GM23338 (cell line): Measurements from ENCODE around the gene TIGAR. TPM values are rescaled to one million over a fixed set of nuclear protein-coding genes. Genes with fewer than 3 reads are reported as not detected.

Experiments
- ATAC-seq: fragments of 200-7000 bp; cut with Tn5 transposase; 3 replicates; pipeline ENCODE4 v1.9.1; 2020
- DNase-seq: peaks from one replicate; pipeline ENCODE4 v3.0.0-alpha.2; 2015; ENCODE audit warnings: low spot score
- H2AFZ ChIP-seq: fragments of 200-600 bp; sonication (generic); 2 replicates; pipeline ENCODE4 v1.8.0; 2016; ENCODE audit warnings: antibody characterized with exemption, mild to moderate bottlenecking, moderate library complexity
- H3F3A ChIP-seq: fragments of 200-600 bp; sonication (generic); replicated peaks from 2 replicates; pipeline ENCODE4 v1.8.0; 2017; ENCODE audit warnings: antibody characterized with exemption, mixed run types, low read depth
- H3K27ac ChIP-seq: fragments of 200-600 bp; sonication (generic); 2 replicates; pipeline ENCODE4 v1.6.1; 2016; ENCODE audit warnings: low read depth
- H3K27me3 ChIP-seq: fragments of 200-600 bp; sonication (generic); 2 replicates; pipeline ENCODE4 v1.8.0; 2016; ENCODE audit warnings: mild to moderate bottlenecking, mixed run types, moderate library complexity; ENCODE audit not compliant: insufficient read depth
- H3K36me3 ChIP-seq: fragments of 200-600 bp; sonication (generic); 2 replicates; pipeline ENCODE4 v1.8.0; 2016; ENCODE audit warnings: mild to moderate bottlenecking; ENCODE audit not compliant: insufficient read depth
- H3K4me1 ChIP-seq: fragments of 200-600 bp; sonication (generic); 2 replicates; pipeline ENCODE4 v1.8.0; 2016; ENCODE audit warnings: mild to moderate bottlenecking, moderate library complexity; ENCODE audit not compliant: insufficient read depth
- H3K4me2 ChIP-seq: fragments of 200-600 bp; sonication (generic); 2 replicates; pipeline ENCODE4 v1.7.1; 2017; ENCODE audit warnings: mixed run types
- H3K4me3 ChIP-seq: fragments of 200-600 bp; sonication (generic); 2 replicates; pipeline ENCODE4 v1.6.1; 2016; ENCODE audit warnings: mixed run types
- H3K79me2 ChIP-seq: fragments of 200-600 bp; sonication (generic); replicated peaks from 2 replicates; pipeline ENCODE4 v1.8.0; 2017; ENCODE audit warnings: mild to moderate bottlenecking; ENCODE audit not compliant: insufficient read depth
- H3K9me2 ChIP-seq: fragments of 200-600 bp; sonication (generic); 2 replicates; pipeline ENCODE4 v1.8.0; 2017; ENCODE audit not compliant: insufficient read depth
- H4K20me1 ChIP-seq: fragments of 200-600 bp; sonication (generic); replicated peaks from 2 replicates; pipeline ENCODE4 v1.8.0; 2017; ENCODE audit warnings: mild to moderate bottlenecking; ENCODE audit not compliant: insufficient read depth
- H3K27ac Mint-ChIP-seq: 2 replicates; pipeline ENCODE4 v1.8.0; 2020; ENCODE audit warnings: inconsistent platforms, mild to moderate bottlenecking, moderate library complexity, mixed read lengths
- H3K27me3 Mint-ChIP-seq: 3 replicates; pipeline ENCODE4 v1.8.0; 2022; ENCODE audit warnings: low read depth, mild to moderate bottlenecking, moderate library complexity, mixed read lengths, inconsistent platforms; ENCODE audit not compliant: insufficient read depth, poor library complexity
- H3K36me3 Mint-ChIP-seq: 3 replicates; pipeline ENCODE4 v1.8.0; 2021; ENCODE audit warnings: low read depth, mild to moderate bottlenecking, inconsistent platforms, moderate library complexity, mixed read lengths
- H3K4me1 Mint-ChIP-seq: 3 replicates; pipeline ENCODE4 v1.8.0; 2020; ENCODE audit warnings: mild to moderate bottlenecking, inconsistent platforms, mixed read lengths
- H3K4me3 Mint-ChIP-seq: 3 replicates; pipeline ENCODE4 v1.8.0; 2021; ENCODE audit warnings: moderate library complexity, mild to moderate bottlenecking, inconsistent platforms, mixed read lengths
- H3K9me3 Mint-ChIP-seq: 3 replicates; pipeline ENCODE4 v1.8.0; 2020; ENCODE audit warnings: moderate library complexity, mild to moderate bottlenecking, inconsistent platforms, mixed read lengths
- CREB1 ChIP-seq: fragments of 250-450 bp; sonication (Bioruptor Pico); IDR thresholded peaks from 2 replicates; pipeline ENCODE4 v1.5.0; 2020; ENCODE audit warnings: low read depth, mild to moderate bottlenecking, moderate library complexity
- EZH2 ChIP-seq: fragments of 200-600 bp; sonication (generic); IDR thresholded peaks from one replicate; pipeline ENCODE4 v1.8.0; 2017; ENCODE audit warnings: antibody characterized with exemption, mild to moderate bottlenecking, low read depth; ENCODE audit not compliant: unreplicated experiment
- EZH2phosphoT487 ChIP-seq: fragments of 200-600 bp; sonication (generic); IDR thresholded peaks from one replicate; pipeline ENCODE4 v1.8.1; 2018; ENCODE audit warnings: antibody characterized with exemption; ENCODE audit not compliant: unreplicated experiment
- JUNB ChIP-seq: IDR thresholded peaks from one replicate; pipeline ENCODE4 v1.6.1; 2016; ENCODE audit warnings: antibody characterized with exemption; ENCODE audit not compliant: unreplicated experiment
- NANOG ChIP-seq: IDR thresholded peaks from 2 replicates; pipeline ENCODE4 v1.6.1; 2016; ENCODE audit warnings: antibody characterized with exemption, borderline replicate concordance
- POLR2AphosphoS5 ChIP-seq: IDR thresholded peaks from 2 replicates; pipeline ENCODE4 v1.6.1; 2016; ENCODE audit warnings: antibody characterized with exemption, low read depth
- STAT1 ChIP-seq: IDR thresholded peaks from one replicate; pipeline ENCODE4 v1.6.1; 2016; ENCODE audit warnings: antibody characterized with exemption; ENCODE audit not compliant: unreplicated experiment
- ZNF114 ChIP-seq: fragments of 250-450 bp; sonication (Bioruptor Pico); IDR thresholded peaks from 2 replicates; pipeline ENCODE4 v1.5.0; 2020; ENCODE audit warnings: mild to moderate bottlenecking, moderate library complexity
- ZNF331 ChIP-seq: fragments of 250-450 bp; sonication (Bioruptor Pico); IDR thresholded peaks from 2 replicates; pipeline ENCODE4 v1.5.0; 2020; ENCODE audit warnings: low read depth, mild to moderate bottlenecking, moderate library complexity
- polyA plus RNA-seq: library from polyadenylated mRNA; unstranded; fragments of >200 nt; fragmentation: Nextera tagmentation; extraction: Ambion mirVana; gene quantifications from 2 replicates; pipeline ENCODE4 v1.2.1, GENCODE V29; 2016
- total RNA-seq: library from RNA; depleted of rRNA; stranded (reverse); fragments of >200 nt; shearing (Covaris generic); gene quantifications from 2 replicates; pipeline ENCODE4 v1.2.3, GENCODE V29; 2014
- TF ChIP-seq, protein P1 (sequence below), 2 experiments: fragments of 200-600 bp in 1 of 2; sonication (generic) in 1 of 2; conservative IDR thresholded peaks; 2 replicates each; pipeline versions ENCODE4 v1.5.1 to v1.6.1; 2016 to 2017; ENCODE audit warnings: antibody characterized with exemption in 2 of 2, low read depth in 2 of 2, mild to moderate bottlenecking in 2 of 2, moderate library complexity in 1 of 2
- TF ChIP-seq, protein P2 (sequence below): IDR thresholded peaks from 2 replicates; pipeline ENCODE4 v1.6.1; 2016; ENCODE audit warnings: antibody characterized with exemption
- TF ChIP-seq, protein P3 (sequence below): IDR thresholded peaks from one replicate; pipeline ENCODE4 v1.6.1; 2018; ENCODE audit warnings: antibody characterized with exemption; ENCODE audit not compliant: unreplicated experiment
- TF ChIP-seq, protein P4 (sequence below): fragments of 250-450 bp; sonication (Bioruptor Pico); IDR thresholded peaks from 2 replicates; pipeline ENCODE4 v1.5.0; 2020; ENCODE audit warnings: mild to moderate bottlenecking, moderate library complexity

Gene TIGAR
- total and polyA plus RNA-seq, 2 experiments from 2014 or later = 10.4 to 13.3 TPM

DNA sequence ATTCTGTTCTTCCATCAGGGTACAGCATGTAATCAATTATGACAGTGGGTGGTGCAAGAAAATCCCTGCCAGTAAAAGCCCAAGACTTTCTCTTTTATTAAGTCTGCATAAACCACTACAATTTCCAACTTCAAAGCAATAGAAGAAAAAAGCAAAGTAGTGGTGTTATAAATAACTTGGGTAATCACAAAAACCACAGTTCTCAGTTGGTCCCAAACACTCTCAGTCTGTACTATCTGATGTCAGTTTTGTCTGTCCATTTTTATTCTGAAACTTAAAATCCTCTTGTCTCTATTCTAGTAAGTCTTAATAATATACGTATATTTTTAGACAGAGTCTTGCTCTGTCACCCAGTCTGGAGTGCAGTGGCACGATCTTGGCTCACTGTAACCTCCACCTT is 8.8 kb upstream of the TIGAR start:
- Mint-ChIP-seq H3K27ac (no peak overlapping the region), H3K4me1 (peaks cover 15% of the 10 kb centered on the region), H3K4me3 (no peak overlapping the region), H3K36me3 (peaks cover 10% of the 10 kb centered on the region; the same call in 2 of the 3 replicates), H3K9me3 (no peaks in the 10 kb centered on the region; the same call in 2 of the 3 replicates), H3K27me3 (peaks cover 9% of the 10 kb centered on the region)
- Histone ChIP-seq H3K27ac (no peak overlapping the region), H2AFZ (no peak overlapping the region), H3K4me3 (no peak overlapping the region), H4K20me1 (no peaks in the 10 kb centered on the region), H3K9me2 (no peaks in the 10 kb centered on the region), H3K27me3 (no peaks in the 10 kb centered on the region), H3K4me1 (peaks cover 10% of the 10 kb centered on the region), H3K36me3 (no peaks in the 10 kb centered on the region), H3F3A (peaks cover 6% of the 10 kb centered on the region; the same call in 1 of the 2 replicates), H3K4me2 (no peak overlapping the region), H3K79me2 (no peaks in the 10 kb centered on the region)
- ATAC-seq (no peak), DNase-seq (no peak)
- TF ChIP-seq EZH2phosphoT487 = no peak
- TF ChIP-seq, protein P1, sequence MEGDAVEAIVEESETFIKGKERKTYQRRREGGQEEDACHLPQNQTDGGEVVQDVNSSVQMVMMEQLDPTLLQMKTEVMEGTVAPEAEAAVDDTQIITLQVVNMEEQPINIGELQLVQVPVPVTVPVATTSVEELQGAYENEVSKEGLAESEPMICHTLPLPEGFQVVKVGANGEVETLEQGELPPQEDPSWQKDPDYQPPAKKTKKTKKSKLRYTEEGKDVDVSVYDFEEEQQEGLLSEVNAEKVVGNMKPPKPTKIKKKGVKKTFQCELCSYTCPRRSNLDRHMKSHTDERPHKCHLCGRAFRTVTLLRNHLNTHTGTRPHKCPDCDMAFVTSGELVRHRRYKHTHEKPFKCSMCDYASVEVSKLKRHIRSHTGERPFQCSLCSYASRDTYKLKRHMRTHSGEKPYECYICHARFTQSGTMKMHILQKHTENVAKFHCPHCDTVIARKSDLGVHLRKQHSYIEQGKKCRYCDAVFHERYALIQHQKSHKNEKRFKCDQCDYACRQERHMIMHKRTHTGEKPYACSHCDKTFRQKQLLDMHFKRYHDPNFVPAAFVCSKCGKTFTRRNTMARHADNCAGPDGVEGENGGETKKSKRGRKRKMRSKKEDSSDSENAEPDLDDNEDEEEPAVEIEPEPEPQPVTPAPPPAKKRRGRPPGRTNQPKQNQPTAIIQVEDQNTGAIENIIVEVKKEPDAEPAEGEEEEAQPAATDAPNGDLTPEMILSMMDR (conservative IDR thresholded peaks at IDR 0.05; ENCODE audit: low read depth in 2 of 2) = no peak
- TF ChIP-seq CREB1 (CRISPR knock-in tag) = no peak
- TF ChIP-seq POLR2AphosphoS5 = no peak
- TF ChIP-seq, protein P2, sequence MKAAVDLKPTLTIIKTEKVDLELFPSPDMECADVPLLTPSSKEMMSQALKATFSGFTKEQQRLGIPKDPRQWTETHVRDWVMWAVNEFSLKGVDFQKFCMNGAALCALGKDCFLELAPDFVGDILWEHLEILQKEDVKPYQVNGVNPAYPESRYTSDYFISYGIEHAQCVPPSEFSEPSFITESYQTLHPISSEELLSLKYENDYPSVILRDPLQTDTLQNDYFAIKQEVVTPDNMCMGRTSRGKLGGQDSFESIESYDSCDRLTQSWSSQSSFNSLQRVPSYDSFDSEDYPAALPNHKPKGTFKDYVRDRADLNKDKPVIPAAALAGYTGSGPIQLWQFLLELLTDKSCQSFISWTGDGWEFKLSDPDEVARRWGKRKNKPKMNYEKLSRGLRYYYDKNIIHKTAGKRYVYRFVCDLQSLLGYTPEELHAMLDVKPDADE = no peak
- TF ChIP-seq ZNF331 (CRISPR knock-in tag) = no peak
- TF ChIP-seq, protein P3, sequence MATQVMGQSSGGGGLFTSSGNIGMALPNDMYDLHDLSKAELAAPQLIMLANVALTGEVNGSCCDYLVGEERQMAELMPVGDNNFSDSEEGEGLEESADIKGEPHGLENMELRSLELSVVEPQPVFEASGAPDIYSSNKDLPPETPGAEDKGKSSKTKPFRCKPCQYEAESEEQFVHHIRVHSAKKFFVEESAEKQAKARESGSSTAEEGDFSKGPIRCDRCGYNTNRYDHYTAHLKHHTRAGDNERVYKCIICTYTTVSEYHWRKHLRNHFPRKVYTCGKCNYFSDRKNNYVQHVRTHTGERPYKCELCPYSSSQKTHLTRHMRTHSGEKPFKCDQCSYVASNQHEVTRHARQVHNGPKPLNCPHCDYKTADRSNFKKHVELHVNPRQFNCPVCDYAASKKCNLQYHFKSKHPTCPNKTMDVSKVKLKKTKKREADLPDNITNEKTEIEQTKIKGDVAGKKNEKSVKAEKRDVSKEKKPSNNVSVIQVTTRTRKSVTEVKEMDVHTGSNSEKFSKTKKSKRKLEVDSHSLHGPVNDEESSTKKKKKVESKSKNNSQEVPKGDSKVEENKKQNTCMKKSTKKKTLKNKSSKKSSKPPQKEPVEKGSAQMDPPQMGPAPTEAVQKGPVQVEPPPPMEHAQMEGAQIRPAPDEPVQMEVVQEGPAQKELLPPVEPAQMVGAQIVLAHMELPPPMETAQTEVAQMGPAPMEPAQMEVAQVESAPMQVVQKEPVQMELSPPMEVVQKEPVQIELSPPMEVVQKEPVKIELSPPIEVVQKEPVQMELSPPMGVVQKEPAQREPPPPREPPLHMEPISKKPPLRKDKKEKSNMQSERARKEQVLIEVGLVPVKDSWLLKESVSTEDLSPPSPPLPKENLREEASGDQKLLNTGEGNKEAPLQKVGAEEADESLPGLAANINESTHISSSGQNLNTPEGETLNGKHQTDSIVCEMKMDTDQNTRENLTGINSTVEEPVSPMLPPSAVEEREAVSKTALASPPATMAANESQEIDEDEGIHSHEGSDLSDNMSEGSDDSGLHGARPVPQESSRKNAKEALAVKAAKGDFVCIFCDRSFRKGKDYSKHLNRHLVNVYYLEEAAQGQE = no peak
- TF ChIP-seq EZH2 = no peak
- TF ChIP-seq, protein P4, sequence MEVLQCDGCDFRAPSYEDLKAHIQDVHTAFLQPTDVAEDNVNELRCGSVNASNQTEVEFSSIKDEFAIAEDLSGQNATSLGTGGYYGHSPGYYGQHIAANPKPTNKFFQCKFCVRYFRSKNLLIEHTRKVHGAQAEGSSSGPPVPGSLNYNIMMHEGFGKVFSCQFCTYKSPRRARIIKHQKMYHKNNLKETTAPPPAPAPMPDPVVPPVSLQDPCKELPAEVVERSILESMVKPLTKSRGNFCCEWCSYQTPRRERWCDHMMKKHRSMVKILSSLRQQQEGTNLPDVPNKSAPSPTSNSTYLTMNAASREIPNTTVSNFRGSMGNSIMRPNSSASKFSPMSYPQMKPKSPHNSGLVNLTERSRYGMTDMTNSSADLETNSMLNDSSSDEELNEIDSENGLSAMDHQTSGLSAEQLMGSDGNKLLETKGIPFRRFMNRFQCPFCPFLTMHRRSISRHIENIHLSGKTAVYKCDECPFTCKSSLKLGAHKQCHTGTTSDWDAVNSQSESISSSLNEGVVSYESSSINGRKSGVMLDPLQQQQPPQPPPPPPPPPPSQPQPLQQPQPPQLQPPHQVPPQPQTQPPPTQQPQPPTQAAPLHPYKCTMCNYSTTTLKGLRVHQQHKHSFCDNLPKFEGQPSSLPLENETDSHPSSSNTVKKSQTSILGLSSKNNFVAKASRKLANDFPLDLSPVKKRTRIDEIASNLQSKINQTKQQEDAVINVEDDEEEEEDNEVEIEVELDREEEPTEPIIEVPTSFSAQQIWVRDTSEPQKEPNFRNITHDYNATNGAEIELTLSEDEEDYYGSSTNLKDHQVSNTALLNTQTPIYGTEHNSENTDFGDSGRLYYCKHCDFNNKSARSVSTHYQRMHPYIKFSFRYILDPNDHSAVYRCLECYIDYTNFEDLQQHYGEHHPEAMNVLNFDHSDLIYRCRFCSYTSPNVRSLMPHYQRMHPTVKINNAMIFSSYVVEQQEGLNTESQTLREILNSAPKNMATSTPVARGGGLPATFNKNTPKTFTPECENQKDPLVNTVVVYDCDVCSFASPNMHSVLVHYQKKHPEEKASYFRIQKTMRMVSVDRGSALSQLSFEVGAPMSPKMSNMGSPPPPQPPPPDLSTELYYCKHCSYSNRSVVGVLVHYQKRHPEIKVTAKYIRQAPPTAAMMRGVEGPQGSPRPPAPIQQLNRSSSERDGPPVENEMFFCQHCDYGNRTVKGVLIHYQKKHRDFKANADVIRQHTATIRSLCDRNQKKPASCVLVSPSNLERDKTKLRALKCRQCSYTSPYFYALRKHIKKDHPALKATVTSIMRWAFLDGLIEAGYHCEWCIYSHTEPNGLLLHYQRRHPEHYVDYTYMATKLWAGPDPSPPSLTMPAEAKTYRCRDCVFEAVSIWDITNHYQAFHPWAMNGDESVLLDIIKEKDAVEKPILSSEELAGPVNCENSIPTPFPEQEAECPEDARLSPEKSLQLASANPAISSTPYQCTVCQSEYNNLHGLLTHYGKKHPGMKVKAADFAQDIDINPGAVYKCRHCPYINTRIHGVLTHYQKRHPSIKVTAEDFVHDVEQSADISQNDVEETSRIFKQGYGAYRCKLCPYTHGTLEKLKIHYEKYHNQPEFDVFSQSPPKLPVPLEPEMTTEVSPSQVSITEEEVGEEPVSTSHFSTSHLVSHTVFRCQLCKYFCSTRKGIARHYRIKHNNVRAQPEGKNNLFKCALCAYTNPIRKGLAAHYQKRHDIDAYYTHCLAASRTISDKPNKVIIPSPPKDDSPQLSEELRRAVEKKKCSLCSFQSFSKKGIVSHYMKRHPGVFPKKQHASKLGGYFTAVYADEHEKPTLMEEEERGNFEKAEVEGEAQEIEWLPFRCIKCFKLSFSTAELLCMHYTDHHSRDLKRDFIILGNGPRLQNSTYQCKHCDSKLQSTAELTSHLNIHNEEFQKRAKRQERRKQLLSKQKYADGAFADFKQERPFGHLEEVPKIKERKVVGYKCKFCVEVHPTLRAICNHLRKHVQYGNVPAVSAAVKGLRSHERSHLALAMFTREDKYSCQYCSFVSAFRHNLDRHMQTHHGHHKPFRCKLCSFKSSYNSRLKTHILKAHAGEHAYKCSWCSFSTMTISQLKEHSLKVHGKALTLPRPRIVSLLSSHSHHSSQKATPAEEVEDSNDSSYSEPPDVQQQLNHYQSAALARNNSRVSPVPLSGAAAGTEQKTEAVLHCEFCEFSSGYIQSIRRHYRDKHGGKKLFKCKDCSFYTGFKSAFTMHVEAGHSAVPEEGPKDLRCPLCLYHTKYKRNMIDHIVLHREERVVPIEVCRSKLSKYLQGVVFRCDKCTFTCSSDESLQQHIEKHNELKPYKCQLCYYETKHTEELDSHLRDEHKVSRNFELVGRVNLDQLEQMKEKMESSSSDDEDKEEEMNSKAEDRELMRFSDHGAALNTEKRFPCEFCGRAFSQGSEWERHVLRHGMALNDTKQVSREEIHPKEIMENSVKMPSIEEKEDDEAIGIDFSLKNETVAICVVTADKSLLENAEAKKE (CRISPR knock-in tag) = no peak
- no peak for TF ChIP-seq NANOG
- TF ChIP-seq JUNB = no peak
- TF ChIP-seq ZNF114 (CRISPR knock-in tag) = no peak
- TF ChIP-seq STAT1 = no peak
